Retinal pigment epithelial cell (primary cell): ENCODE results near the gene DTWD2.
"Not testable (repeated sequence)": the region's sequence is repeated elsewhere in the genome, so short reads cannot be mapped to it uniquely, and the experiment has no call there.

Experiments used
- DNase-seq: peaks from one replicate; pipeline ENCODE4 v3.0.0-alpha.2; 2010; ENCODE audit warnings: low read depth
- H3K4me3 ChIP-seq: 2 replicates; pipeline ENCODE4 v1.5.1; 2011; ENCODE audit warnings: mild to moderate bottlenecking, low read length, control low read depth, moderate library complexity
- TF ChIP-seq, protein P1 (sequence below): conservative IDR thresholded peaks from 2 replicates; pipeline ENCODE4 v1.5.1; 2011; ENCODE audit warnings: low read depth, low read length, control low read depth, inconsistent platforms

Gene DTWD2

DNA sequence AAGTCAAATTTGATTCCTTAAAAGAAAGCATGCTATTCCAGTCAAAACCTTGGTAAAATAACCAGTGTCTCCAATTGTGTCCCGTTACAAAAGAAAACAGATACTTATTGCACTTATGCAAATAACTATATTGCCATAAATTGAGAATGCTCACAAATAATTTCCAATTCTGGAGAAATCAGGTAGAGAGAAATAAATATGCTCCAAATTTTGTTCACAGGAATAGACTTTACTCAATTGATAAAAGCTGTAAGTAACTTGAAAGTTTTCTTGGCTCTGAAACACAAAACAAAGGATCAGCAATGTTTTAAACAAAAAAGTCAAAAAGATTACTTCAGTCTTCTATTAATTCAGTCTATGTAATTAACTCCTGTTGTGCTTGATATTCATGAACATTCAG lies 7.8 kb upstream of the DTWD2 start:
- DNase-seq = no peak
- no peak overlapping the region for H3K4me3 ChIP-seq
- TF ChIP-seq, protein P1, sequence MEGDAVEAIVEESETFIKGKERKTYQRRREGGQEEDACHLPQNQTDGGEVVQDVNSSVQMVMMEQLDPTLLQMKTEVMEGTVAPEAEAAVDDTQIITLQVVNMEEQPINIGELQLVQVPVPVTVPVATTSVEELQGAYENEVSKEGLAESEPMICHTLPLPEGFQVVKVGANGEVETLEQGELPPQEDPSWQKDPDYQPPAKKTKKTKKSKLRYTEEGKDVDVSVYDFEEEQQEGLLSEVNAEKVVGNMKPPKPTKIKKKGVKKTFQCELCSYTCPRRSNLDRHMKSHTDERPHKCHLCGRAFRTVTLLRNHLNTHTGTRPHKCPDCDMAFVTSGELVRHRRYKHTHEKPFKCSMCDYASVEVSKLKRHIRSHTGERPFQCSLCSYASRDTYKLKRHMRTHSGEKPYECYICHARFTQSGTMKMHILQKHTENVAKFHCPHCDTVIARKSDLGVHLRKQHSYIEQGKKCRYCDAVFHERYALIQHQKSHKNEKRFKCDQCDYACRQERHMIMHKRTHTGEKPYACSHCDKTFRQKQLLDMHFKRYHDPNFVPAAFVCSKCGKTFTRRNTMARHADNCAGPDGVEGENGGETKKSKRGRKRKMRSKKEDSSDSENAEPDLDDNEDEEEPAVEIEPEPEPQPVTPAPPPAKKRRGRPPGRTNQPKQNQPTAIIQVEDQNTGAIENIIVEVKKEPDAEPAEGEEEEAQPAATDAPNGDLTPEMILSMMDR = no peak

DNA sequence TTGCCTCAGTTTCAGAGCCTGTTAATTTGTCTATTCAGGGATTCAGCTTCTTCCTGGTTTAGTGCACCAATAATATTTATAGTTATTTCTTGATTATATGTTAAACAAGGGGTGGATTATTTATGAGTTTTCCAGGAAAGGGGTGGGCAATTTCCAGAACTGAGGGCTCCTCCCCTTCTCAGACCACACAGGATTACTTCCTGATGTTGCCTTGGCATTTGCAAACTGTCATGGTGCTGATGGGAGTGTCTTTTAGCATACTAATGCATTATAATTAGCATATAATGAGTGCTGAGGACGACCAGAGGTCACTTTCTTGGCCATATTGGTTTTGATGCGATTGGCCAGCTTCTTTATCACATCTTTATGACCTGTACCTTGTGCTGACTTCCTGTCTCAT lies 6.2 kb upstream of the DTWD2 start:
- DNase-seq = no peak
- TF ChIP-seq, protein P1 = no peak
- H3K4me3 ChIP-seq = no peak overlapping the region

DNA sequence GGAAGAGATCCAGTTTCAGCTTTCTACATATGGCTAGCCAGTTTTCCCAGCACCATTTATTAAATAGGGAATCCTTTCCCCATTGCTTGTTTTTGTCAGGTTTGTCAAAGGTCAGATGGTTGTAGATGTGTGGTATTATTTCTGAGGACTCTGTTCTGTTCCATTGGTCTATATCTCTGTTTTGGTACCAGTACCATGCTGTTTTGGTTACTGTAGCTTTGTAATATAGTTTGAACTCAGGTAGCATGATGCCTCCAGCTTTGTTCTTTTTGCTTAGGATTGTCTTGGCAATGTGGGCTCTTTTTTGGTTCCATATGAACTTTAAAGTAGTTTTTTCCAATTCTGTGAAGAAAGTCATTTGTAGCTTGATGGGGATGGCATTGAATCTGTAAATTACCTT lies 4.8 kb upstream of the DTWD2 start:
- not testable (repeated sequence) for H3K4me3 ChIP-seq, DNase-seq

DNA sequence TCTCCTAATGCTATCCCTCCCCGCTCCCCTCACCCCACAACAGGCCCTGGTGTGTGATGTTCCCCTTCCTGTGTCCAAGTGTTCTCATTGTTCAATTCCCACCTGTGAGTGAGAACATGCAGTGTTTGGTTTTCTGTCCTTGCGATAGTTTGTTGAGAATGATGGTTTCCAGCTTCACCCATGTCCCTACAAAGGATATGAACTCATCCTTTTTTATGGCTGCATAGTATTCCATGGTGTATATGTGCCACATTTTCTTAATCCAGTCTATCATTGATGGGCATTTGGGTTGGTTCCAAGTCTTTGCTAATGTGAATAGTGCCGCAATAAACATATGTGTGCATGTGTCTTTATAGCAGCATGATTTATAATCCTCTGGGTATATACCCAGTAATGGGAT lies 3.7 kb upstream of the DTWD2 start:
- not testable (repeated sequence) for DNase-seq, H3K4me3 ChIP-seq

DNA sequence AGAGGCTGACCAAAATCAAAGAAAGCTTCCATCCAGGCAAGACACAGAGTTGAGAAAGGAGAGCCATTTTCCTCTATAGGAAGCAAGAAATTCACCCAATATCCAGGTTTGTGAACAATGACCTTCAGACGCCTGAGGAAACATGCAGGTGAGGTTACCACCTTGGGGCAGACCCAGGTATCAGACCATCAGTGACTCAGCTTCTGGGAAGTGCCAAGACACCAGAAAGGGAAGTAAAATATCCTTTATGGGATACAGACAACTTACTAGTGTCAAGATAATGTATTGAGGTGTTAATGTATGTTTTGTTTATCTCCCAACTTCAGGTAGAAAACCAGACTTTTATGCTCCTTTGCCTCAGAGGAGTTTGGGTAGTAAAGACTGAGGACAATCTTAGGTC lies 2.2 kb upstream of the DTWD2 start:
- no peak overlapping the region for H3K4me3 ChIP-seq
- TF ChIP-seq, protein P1 = no peak
- DNase-seq = no peak

DNA sequence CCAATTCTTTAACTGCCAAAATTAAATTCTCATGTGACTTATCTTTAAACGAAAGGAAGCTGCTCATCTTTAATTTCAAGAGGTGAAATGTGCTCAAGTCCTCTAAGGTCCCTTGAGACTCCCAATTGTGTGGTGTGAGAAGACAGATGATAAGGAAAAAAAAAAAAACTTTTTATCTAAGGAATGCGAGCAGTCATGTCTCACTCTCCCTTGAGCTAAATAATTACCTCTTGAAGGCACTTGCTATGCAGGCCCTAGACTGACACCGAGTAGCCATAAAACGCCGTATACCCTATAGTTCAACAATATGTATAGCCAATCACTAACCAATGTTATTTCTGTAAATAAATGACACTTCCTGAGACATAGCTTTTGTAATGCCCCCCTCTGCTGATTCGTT lies 1.5 kb upstream of the DTWD2 start:
- H3K4me3 ChIP-seq = no peak overlapping the region
- DNase-seq = no peak
- TF ChIP-seq, protein P1 = no peak

DNA sequence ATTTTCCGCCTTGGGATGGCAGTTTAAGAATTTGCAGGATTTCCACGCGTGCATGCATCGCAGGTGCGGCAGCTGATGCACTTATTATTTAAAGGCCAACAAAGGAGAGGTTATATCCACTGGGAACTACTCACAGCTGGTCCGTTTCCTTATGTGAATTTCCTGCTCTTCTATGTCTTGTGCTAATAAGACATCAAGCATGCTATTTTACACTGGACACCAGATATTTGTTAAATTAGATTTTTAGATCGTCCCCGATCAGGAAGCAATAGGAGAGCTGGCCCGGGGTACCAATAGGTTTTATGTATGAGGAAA lies 476 bp upstream of the DTWD2 start:
- TF ChIP-seq, protein P1 = no peak
- no peak for DNase-seq
- peak overlapping the region; percentile 53 for H3K4me3 ChIP-seq

DNA sequence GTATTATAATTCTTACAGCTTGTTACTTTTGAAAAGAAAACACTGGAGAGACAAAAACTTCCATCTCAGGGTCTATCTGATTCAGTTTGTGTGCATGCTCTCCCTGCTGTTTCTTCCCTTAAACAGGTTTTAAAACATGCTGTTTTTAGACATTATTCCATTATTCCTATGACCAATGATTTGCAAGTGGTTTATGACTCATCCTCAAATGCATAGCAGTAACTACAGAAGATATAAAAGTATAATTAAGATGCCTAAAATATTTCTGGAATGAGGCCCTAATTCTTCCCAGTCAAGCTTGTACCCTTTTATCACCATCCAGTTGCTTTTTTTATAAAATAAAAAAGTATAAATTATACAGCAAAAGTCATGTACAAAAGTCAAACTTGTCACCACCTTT lies 3.7 kb downstream of the DTWD2 start:
- TF ChIP-seq, protein P1 = no peak
- peak; percentile 34 for DNase-seq
- no peak overlapping the region for H3K4me3 ChIP-seq
